Suppressor macrophage treated with lipopolysaccharide for 4 hours (primary cell): ENCODE results near the gene TBC1D10A.

ENCODE experiments used
- DNase-seq: peaks from one replicate; pipeline ENCODE4 v3.0.0-alpha.2; 2020

The TBC1D10A gene

GRCh38 chr22:30285176-30285845, 41.4 kb downstream of the TBC1D10A start:
- no peak for DNase-seq

- peak; percentile 67 for DNase-seq
Observed at GRCh38 chr22:30284666-30285065, 42.1 kb downstream of the TBC1D10A start.

- DNase-seq = no peak
Observed at GRCh38 chr22:30284172-30284571, 42.6 kb downstream of the TBC1D10A start.

- no peak for DNase-seq
Observed at GRCh38 chr22:30283342-30283741, 43.4 kb downstream of the TBC1D10A start.

- peak; percentile 67 for DNase-seq
Observed at GRCh38 chr22:30282616-30283046, 44.1 kb downstream of the TBC1D10A start.

- DNase-seq = peak; percentile 42
Observed at GRCh38 chr22:30280505-30280904, 46.2 kb downstream of the TBC1D10A start.

- DNase-seq = no peak
Observed at GRCh38 chr22:30279932-30280331, 46.8 kb downstream of the TBC1D10A start.

GRCh38 chr22:30279046-30279788, 47.5 kb downstream of the TBC1D10A start:
- peak; percentile 94 for DNase-seq

GRCh38 chr22:30277547-30278344, 49.0 kb downstream of the TBC1D10A start:
- DNase-seq = peak; percentile 65

GRCh38 chr22:30276039-30276438, 50.7 kb downstream of the TBC1D10A start:
- no peak for DNase-seq

GRCh38 chr22:30275625-30276024, 51.1 kb downstream of the TBC1D10A start:
- DNase-seq = no peak

- no peak for DNase-seq
Observed at GRCh38 chr22:30274437-30274812, 52.3 kb downstream of the TBC1D10A start.

GRCh38 chr22:30273711-30274436, 52.9 kb downstream of the TBC1D10A start:
- DNase-seq = peak; percentile 51

GRCh38 chr22:30272781-30273601, 53.8 kb downstream of the TBC1D10A start:
- peak; percentile 52 for DNase-seq

- DNase-seq = peak; percentile 99
Observed at GRCh38 chr22:30270832-30271231, 55.9 kb downstream of the TBC1D10A start.

- DNase-seq = no peak
Observed at GRCh38 chr22:30268331-30268730, 58.4 kb downstream of the TBC1D10A start.

GRCh38 chr22:30267382-30268302, 59.1 kb downstream of the TBC1D10A start:
- peak; percentile 82 for DNase-seq

GRCh38 chr22:30266445-30267381, 60.0 kb downstream of the TBC1D10A start, which contains the start of gene OSM:
OSM (minus strand) TSS chr22:30266851; CDS start chr22:30266799, 52 bp downstream.
- DNase-seq = peak; percentile 85

GRCh38 chr22:30265823-30266444, 60.8 kb downstream of the TBC1D10A start:
- peak; percentile 69 for DNase-seq
